ENCODE results near the gene STK39.

Gene STK39

GRCh38 chr2:167986223-167986622, 261.2 kb downstream of the STK39 start:
- no peak for DNase-seq

GRCh38 chr2:167981945-167982344, 265.4 kb downstream of the STK39 start:
- no peak for DNase-seq

GRCh38 chr2:167980439-167980838, 267.0 kb downstream of the STK39 start:
- no peak for DNase-seq

- DNase-seq, result no peak
Observed at GRCh38 chr2:167972746-167973145, 274.6 kb downstream of the STK39 start.

GRCh38 chr2:167972020-167972419, 275.4 kb downstream of the STK39 start:
- no peak for DNase-seq

GRCh38 chr2:167966937-167967913, 280.2 kb downstream of the STK39 start:
- no peak for DNase-seq

GRCh38 chr2:167965907-167966761, 281.3 kb downstream of the STK39 start:
- no peak for DNase-seq

- no peak for DNase-seq
Observed at GRCh38 chr2:167964650-167965413, 282.6 kb downstream of the STK39 start.

GRCh38 chr2:167963899-167964649, 283.3 kb downstream of the STK39 start:
- DNase-seq, result no peak

- no peak for DNase-seq
Observed at GRCh38 chr2:167962436-167963226, 284.8 kb downstream of the STK39 start.

GRCh38 chr2:167961536-167962048, 285.8 kb downstream of the STK39 start:
- no peak for DNase-seq

- no peak for DNase-seq
Observed at GRCh38 chr2:167960089-167960747, 287.2 kb downstream of the STK39 start.

GRCh38 chr2:167957662-167958061, 289.7 kb downstream of the STK39 start:
- DNase-seq, result no peak

GRCh38 chr2:167955264-167955906, 292.0 kb downstream of the STK39 start:
- DNase-seq, result no peak

GRCh38 chr2:167954495-167954894, 292.9 kb downstream of the STK39 start:
- DNase-seq, result no peak

GRCh38 chr2:167953776-167954175, 293.6 kb downstream of the STK39 start:
- DNase-seq, result no peak

- no peak for DNase-seq
Observed at GRCh38 chr2:167950571-167950970, 296.8 kb downstream of the STK39 start.

GRCh38 chr2:167946441-167946841, 301.0 kb downstream of the STK39 start:
- no peak for DNase-seq

- DNase-seq, result no peak
Observed at GRCh38 chr2:167945660-167946368, 301.6 kb downstream of the STK39 start.
